ENCODE results near the gene HIGD1C. TPM values are rescaled to one million over a fixed set of nuclear protein-coding genes. Genes with fewer than 3 reads are reported as not detected.

HIGD1C gene
- total and polyA plus RNA-seq, 2 of the 8 experiments (the other 6 are each of a cell fraction or from before 2014, with no cell fraction given) = not detected

- peak overlapping the region in 3 of 4 experiments; percentile 30 to 54 (median 31); a peak in 4 of 8 replicates for H3K4me3 ChIP-seq (ENCODE audit: extremely low read depth in 1 of 4, insufficient read depth in 2 of 4, low read depth in 3 of 4, low read length in 4 of 4)
- no peak overlapping the region for H2BK15ac ChIP-seq (ENCODE audit: low read length)
- no peak overlapping the region for H3K18ac ChIP-seq (ENCODE audit: extremely low read depth, low read length)
- peak overlapping the region; percentile 72 for H3K14ac ChIP-seq (ENCODE audit: insufficient read length)
- POLR2A ChIA-PET (ENCODE audit: partially characterized antibody) = interaction anchor here (0.6 to 2.1 kb wide), 4 partner anchors 11 to 158 kb away, joined by 3 to 6 read pairs (median 4); partner anchors contain the start of gene CSRNP2
- no peak overlapping the region for H3K27ac ChIP-seq (ENCODE audit: low read depth, low read length)
- no peaks in the 10 kb centered on the region for H3K36me3 ChIP-seq (ENCODE audit: control insufficient read depth in 2 of 4, insufficient read depth in 4 of 4, low read length in 3 of 4)
- H2BK12ac ChIP-seq (ENCODE audit: low read depth, low read length) = 0 out of 2 replicates have a peak overlapping the region, but pooled peaks have one; percentile 55
- no peaks in the 10 kb centered on the region for H3K27me3 ChIP-seq (replicated peaks in 1 of 4; ENCODE audit: control insufficient read depth in 3 of 4, extremely low read depth in 1 of 4, insufficient read depth in 3 of 4, low read length in 3 of 4)
- no peak overlapping the region for H4K8ac ChIP-seq (ENCODE audit: extremely low read depth, insufficient read depth, low read length)
- 38% methylated on average over 7 of the region's 7 CpGs; no CpG with 5 or more reads in 1 of the 2 experiments for WGBS, 2 experiments (ENCODE audit: extremely low coverage in 1 of 2, insufficient coverage in 1 of 2, insufficient read length in 1 of 2, insufficient replicate concordance in 2 of 2, low coverage in 1 of 2, low lambda C conversion rate in 2 of 2, missing lambda C conversion rate in 1 of 2)
- peaks cover 4% of the 10 kb centered on the region for H3K23me2 ChIP-seq (ENCODE audit: low read depth, low read length)
- H2AFZ ChIP-seq (ENCODE audit: low read length) = peak overlapping the region; percentile 55; the same call in 1 of the 2 replicates
- H2BK5ac ChIP-seq (ENCODE audit: low read depth, low read length) = no peak overlapping the region; the same call in 1 of the 2 replicates
- H2BK20ac ChIP-seq (ENCODE audit: low read length) = no peak overlapping the region
- no peaks in the 10 kb centered on the region for H4K20me1 ChIP-seq (replicated peaks in 1 of 2; ENCODE audit: control insufficient read depth in 1 of 2, insufficient read depth in 2 of 2, low read length in 2 of 2)
- no peak overlapping the region for H3K4ac ChIP-seq (replicated peaks; ENCODE audit: insufficient read length, low read depth, low read length)
- H4K91ac ChIP-seq (replicated peaks; ENCODE audit: insufficient read length, low read length) = peak overlapping the region; percentile 84
- CTCF ChIA-PET (ENCODE audit: partially characterized antibody) = no interaction called here
- H3K9ac ChIP-seq (replicated peaks in 1 of 4; ENCODE audit: extremely low read depth in 1 of 4, low read depth in 3 of 4, low read length in 3 of 4) = no peak overlapping the region
- no peak for DNase-seq (ENCODE audit: low read depth in 1 of 2, low spot score in 2 of 2)
- no peak overlapping the region for H2BK120ac ChIP-seq (replicated peaks; ENCODE audit: low read depth, low read length)
- peaks cover 0 to 12% (median 8%) of the 10 kb centered on the region in 4 experiments; a peak in 6 of 7 replicates for H3K4me1 ChIP-seq (replicated peaks in 1 of 4; ENCODE audit: control insufficient read depth in 3 of 4, insufficient read depth in 4 of 4, low read length in 3 of 4)
- H2AK5ac ChIP-seq (ENCODE audit: low read depth, low read length) = no peak overlapping the region
- FAIRE-seq = no peak
- no peaks in the 10 kb centered on the region for H3K9me3 ChIP-seq (ENCODE audit: insufficient read depth in 2 of 2, low read depth in 1 of 2, low read length in 1 of 2)
- H3K79me2 ChIP-seq (ENCODE audit: control insufficient read depth in 1 of 2, insufficient read depth in 2 of 2, low read length in 2 of 2) = peaks cover 0 to 16% of the 10 kb centered on the region in 2 experiments; a peak in 2 of 4 replicates
- no peak overlapping the region for H3K23ac ChIP-seq (ENCODE audit: insufficient read length)
- H3K79me1 ChIP-seq (ENCODE audit: low read depth, low read length) = no peaks in the 10 kb centered on the region
- no peak overlapping the region for H4K5ac ChIP-seq (ENCODE audit: insufficient read length, low read depth, low read length)
- H3K4me2 ChIP-seq (ENCODE audit: insufficient read depth in 1 of 2, low read depth in 2 of 2, low read length in 2 of 2) = peak overlapping the region; percentile 65 to 68
- H3K56ac ChIP-seq (replicated peaks; ENCODE audit: insufficient read length, low read depth, low read length) = no peak overlapping the region
- TF ChIP-seq BRCA1 (IDR thresholded peaks at IDR 0.05; ENCODE audit: low read depth, low read length) = no peak
- TF ChIP-seq RNF2 (IDR thresholded peaks at IDR 0.05; ENCODE audit: borderline replicate concordance, low read depth, low read length, missing control alignments, poor library complexity, severe bottlenecking) = no peak
- no peak for TF ChIP-seq SUZ12 (IDR thresholded peaks at IDR 0.05; ENCODE audit: low read length)
- no peak for TF ChIP-seq HDAC6 (IDR thresholded peaks at IDR 0.05; ENCODE audit: low read depth, low read length)
Measured at GRCh38 chr12:50925342-50925651, 27.0 kb upstream of the HIGD1C start.

Data from H1 (cell line).